H1 (cell line): ENCODE results near the gene ARID5B. TPM values are rescaled to one million over a fixed set of nuclear protein-coding genes. Genes with fewer than 3 reads are reported as not detected.

ENCODE experiments used
- CTCF ChIA-PET: fragments of 300-600 bp; sonication (Branson Sonifier 250); formaldehyde crosslinking; loops from one replicate; lab custom pipeline; 2021; ENCODE audit not compliant: partially characterized antibody; lab: Charles Lee
- POLR2A ChIA-PET: fragments of 300-600 bp; sonication (Branson Sonifier 250); formaldehyde crosslinking; loops from one replicate; lab custom pipeline; 2021; ENCODE audit warnings: inconsistent platforms; ENCODE audit not compliant: partially characterized antibody; lab: Charles Lee
- DNase-seq, 2 experiments: peaks; one replicate each; pipeline versions ENCODE4 v3.0.0 to v3.0.0-alpha.2; 2010 to 2022; ENCODE audit warnings: low spot score in 2 of 2, low read depth in 1 of 2, mixed read lengths in 1 of 2
- FAIRE-seq: peaks from 2 replicates; lab custom pipeline; 2011; peaks lifted over from hg19 to GRCh38; lab: Jason Lieb, UNC
- H2AFZ ChIP-seq: 2 replicates; pipeline ENCODE4 v1.8.1; 2012; ENCODE audit warnings: low read length, inconsistent platforms
- H2AK5ac ChIP-seq: 2 replicates; pipeline ENCODE4 v1.6.1; 2013; ENCODE audit warnings: low read depth, low read length
- H2BK120ac ChIP-seq: replicated peaks from 2 replicates; pipeline ENCODE3; 2013; ENCODE audit warnings: low read depth, low read length, inconsistent platforms
- H2BK12ac ChIP-seq: 2 replicates; pipeline ENCODE4 v1.6.1; 2013; ENCODE audit warnings: low read depth, low read length
- H2BK15ac ChIP-seq: 2 replicates; pipeline ENCODE4 v1.6.1; 2013; ENCODE audit warnings: low read length
- H2BK20ac ChIP-seq: 2 replicates; pipeline ENCODE4 v1.6.1; 2013; ENCODE audit warnings: low read length
- H2BK5ac ChIP-seq: 2 replicates; pipeline ENCODE4 v1.6.1; 2013; ENCODE audit warnings: low read depth, low read length
- H3K14ac ChIP-seq: 2 replicates; pipeline ENCODE4 v1.6.1; 2013; ENCODE audit warnings: inconsistent platforms; ENCODE audit not compliant: insufficient read length
- H3K18ac ChIP-seq: 2 replicates; pipeline ENCODE4 v1.6.1; 2013; ENCODE audit warnings: low read length; ENCODE audit errors: extremely low read depth
- H3K23ac ChIP-seq: 2 replicates; pipeline ENCODE4 v1.6.1; 2013; ENCODE audit warnings: inconsistent platforms; ENCODE audit not compliant: insufficient read length
- H3K23me2 ChIP-seq: 2 replicates; pipeline ENCODE4 v1.6.1; 2013; ENCODE audit warnings: low read depth, low read length
- H3K27ac ChIP-seq: 2 replicates; pipeline ENCODE4 v1.6.1; 2011; ENCODE audit warnings: low read depth, low read length, inconsistent platforms
- H3K27me3 ChIP-seq, 4 experiments: replicated peaks in 1 of 4; 1 replicate in 1 of 4; 2 replicates in 3 of 4; pipeline versions ENCODE4 v1.6.1 to v1.8.1; 2011 to 2013; ENCODE audit warnings: low read length in 3 of 4, mild to moderate bottlenecking in 3 of 4, inconsistent platforms in 2 of 4, mixed read lengths in 2 of 4, moderate library complexity in 1 of 4; ENCODE audit not compliant: control insufficient read depth in 3 of 4, insufficient read depth in 3 of 4; ENCODE audit errors: extremely low read depth in 1 of 4
- H3K36me3 ChIP-seq, 4 experiments: 2 replicates each; pipeline versions ENCODE4 v1.6.1 to v1.8.1; 2011 to 2013; ENCODE audit warnings: mild to moderate bottlenecking in 4 of 4, low read length in 3 of 4, moderate library complexity in 2 of 4, control low read depth in 1 of 4, inconsistent platforms in 1 of 4; ENCODE audit not compliant: insufficient read depth in 4 of 4, control insufficient read depth in 2 of 4
- H3K4ac ChIP-seq: replicated peaks from 2 replicates; pipeline ENCODE3; 2013; ENCODE audit warnings: low read length, low read depth, mixed read lengths, inconsistent platforms; ENCODE audit not compliant: insufficient read length
- H3K4me1 ChIP-seq, 4 experiments: replicated peaks in 1 of 4; 1 replicate in 1 of 4; 2 replicates in 3 of 4; pipeline versions ENCODE4 v1.6.1 to v1.8.1; 2011 to 2013; ENCODE audit warnings: low read length in 3 of 4, inconsistent platforms in 2 of 4, mixed read lengths in 1 of 4; ENCODE audit not compliant: insufficient read depth in 4 of 4, control insufficient read depth in 3 of 4
- H3K4me2 ChIP-seq, 2 experiments: 2 replicates each; pipeline versions ENCODE4 v1.6.1 to v1.8.1; 2011 to 2013; ENCODE audit warnings: low read depth in 2 of 2, low read length in 2 of 2, control low read depth in 1 of 2, inconsistent platforms in 1 of 2, mild to moderate bottlenecking in 1 of 2; ENCODE audit not compliant: insufficient read depth in 1 of 2
- H3K4me3 ChIP-seq, 4 experiments: fragments of 200-600, 300-600 bp in 1 of 4; sonication (generic), shearing (Covaris generic), sonication (Bioruptor Twin) in 1 of 4; 2 replicates each; pipeline versions ENCODE4 v1.5.1 to v1.8.1; 2011 to 2016; ENCODE audit warnings: low read length in 4 of 4, low read depth in 3 of 4, control low read depth in 2 of 4, inconsistent platforms in 2 of 4, mild to moderate bottlenecking in 2 of 4, mixed read lengths in 1 of 4, moderate library complexity in 1 of 4; ENCODE audit not compliant: insufficient read depth in 2 of 4; ENCODE audit errors: extremely low read depth in 1 of 4
- H3K56ac ChIP-seq: replicated peaks from 2 replicates; pipeline ENCODE3; 2013; ENCODE audit warnings: low read depth, mild to moderate bottlenecking, mixed read lengths, low read length, inconsistent platforms; ENCODE audit not compliant: insufficient read length
- H3K79me1 ChIP-seq: 2 replicates; pipeline ENCODE4 v1.6.1; 2013; ENCODE audit warnings: low read depth, low read length, control low read depth
- H3K79me2 ChIP-seq, 2 experiments: 2 replicates each; pipeline versions ENCODE4 v1.6.1 to v1.8.1; 2012 to 2013; ENCODE audit warnings: low read length in 2 of 2, mild to moderate bottlenecking in 2 of 2, inconsistent platforms in 1 of 2; ENCODE audit not compliant: insufficient read depth in 2 of 2, control insufficient read depth in 1 of 2
- H3K9ac ChIP-seq, 4 experiments: replicated peaks in 1 of 4; 1 replicate in 1 of 4; 2 replicates in 3 of 4; pipeline versions ENCODE4 v1.6.1 to v1.8.1; 2011 to 2013; ENCODE audit warnings: low read depth in 3 of 4, low read length in 3 of 4, control low read depth in 2 of 4, mild to moderate bottlenecking in 2 of 4, moderate library complexity in 2 of 4, inconsistent platforms in 1 of 4; ENCODE audit errors: extremely low read depth in 1 of 4
- H3K9me3 ChIP-seq, 2 experiments: 2 replicates each; pipeline versions ENCODE4 v1.6.1 to v1.8.1; 2012 to 2013; ENCODE audit warnings: mild to moderate bottlenecking in 2 of 2, moderate library complexity in 2 of 2, control low read depth in 1 of 2, inconsistent platforms in 1 of 2, low read depth in 1 of 2, low read length in 1 of 2, mixed read lengths in 1 of 2; ENCODE audit not compliant: insufficient read depth in 2 of 2
- H4K20me1 ChIP-seq, 2 experiments: replicated peaks in 1 of 2; 2 replicates each; pipeline versions ENCODE3 to v1.8.1; 2011 to 2013; ENCODE audit warnings: inconsistent platforms in 2 of 2, low read length in 2 of 2, mild to moderate bottlenecking in 1 of 2; ENCODE audit not compliant: insufficient read depth in 2 of 2, control insufficient read depth in 1 of 2
- H4K5ac ChIP-seq: 2 replicates; pipeline ENCODE4 v1.6.1; 2013; ENCODE audit warnings: low read length, low read depth, mixed read lengths, inconsistent platforms; ENCODE audit not compliant: insufficient read length
- H4K8ac ChIP-seq: 2 replicates; pipeline ENCODE4 v1.8.0; 2013; ENCODE audit warnings: mild to moderate bottlenecking, moderate library complexity, low read length, inconsistent platforms; ENCODE audit not compliant: insufficient read depth; ENCODE audit errors: extremely low read depth
- H4K91ac ChIP-seq: replicated peaks from 2 replicates; pipeline ENCODE3; 2013; ENCODE audit warnings: low read length, mixed read lengths, inconsistent platforms; ENCODE audit not compliant: insufficient read length
- ASH2L ChIP-seq: fragments of 200-600, 300-600 bp; sonication (generic); IDR thresholded peaks from one replicate; pipeline ENCODE4 v1.7.1; 2017; ENCODE audit warnings: low read length
- ATF2 ChIP-seq: IDR thresholded peaks from 2 replicates; pipeline ENCODE4 v1.6.1; 2012; ENCODE audit warnings: low read length, inconsistent platforms
- CBX8 ChIP-seq: fragments of 300-800, 300-1000 bp; sonication (generic); IDR thresholded peaks from 2 replicates; pipeline ENCODE4 v1.7.1; 2016; ENCODE audit warnings: low read depth, low read length, borderline replicate concordance
- GTF2F1 ChIP-seq: IDR thresholded peaks from 2 replicates; pipeline ENCODE4 v1.6.1; 2012; ENCODE audit warnings: low read depth, low read length, improper control_type of control experiment, borderline replicate concordance
- JUN ChIP-seq: IDR thresholded peaks from 2 replicates; pipeline ENCODE4 v1.6.1; 2011; ENCODE audit warnings: low read depth, mild to moderate bottlenecking, improper control_type of control experiment, low read length
- SP2 ChIP-seq: IDR thresholded peaks from 2 replicates; pipeline ENCODE4 v1.6.1; 2012; ENCODE audit warnings: mild to moderate bottlenecking, low read length, inconsistent platforms
- SP4 ChIP-seq: IDR thresholded peaks from 2 replicates; pipeline ENCODE4 v1.6.1; 2012; ENCODE audit warnings: low read length, inconsistent platforms
- TBP ChIP-seq: IDR thresholded peaks from 2 replicates; pipeline ENCODE4 v1.6.1; 2011; ENCODE audit warnings: low read depth, low read length, improper control_type of control experiment
- YY1 ChIP-seq: IDR thresholded peaks from 2 replicates; pipeline ENCODE4 v1.6.1; 2011; ENCODE audit warnings: low read depth, mild to moderate bottlenecking, low read length
- polyA plus RNA-seq, 7 experiments: library from polyadenylated mRNA; depleted of rRNA in 3 of 7; stranded (reverse) in 5 of 7; unstranded in 2 of 7; fragments of >200 nt in 5 of 7; fragments of 200-250 nt in 2 of 7; gene quantifications; 1 replicate in 5 of 7; 2 replicates in 1 of 7; 4 replicates in 1 of 7; pipeline versions ENCODE4 v1.2.1 to v1.2.3, GENCODE V29; 2011 to 2013; ENCODE audit warnings: missing spikeins in 2 of 7, mixed read lengths in 2 of 7
- total RNA-seq: library from RNA; stranded (reverse); fragmentation: NEBNext Ultra II Directional; extraction: Animal tissue kit (Norgen Biotek cat#: 25700); gene quantifications from 2 replicates; pipeline ENCODE4 v1.2.1, GENCODE V29; 2021

ARID5B gene
- total and polyA plus RNA-seq, 2 of the 8 experiments (the other 6 are each of a cell fraction or from before 2014, with no cell fraction given) = 0.21 to 1.1 TPM

DNA sequence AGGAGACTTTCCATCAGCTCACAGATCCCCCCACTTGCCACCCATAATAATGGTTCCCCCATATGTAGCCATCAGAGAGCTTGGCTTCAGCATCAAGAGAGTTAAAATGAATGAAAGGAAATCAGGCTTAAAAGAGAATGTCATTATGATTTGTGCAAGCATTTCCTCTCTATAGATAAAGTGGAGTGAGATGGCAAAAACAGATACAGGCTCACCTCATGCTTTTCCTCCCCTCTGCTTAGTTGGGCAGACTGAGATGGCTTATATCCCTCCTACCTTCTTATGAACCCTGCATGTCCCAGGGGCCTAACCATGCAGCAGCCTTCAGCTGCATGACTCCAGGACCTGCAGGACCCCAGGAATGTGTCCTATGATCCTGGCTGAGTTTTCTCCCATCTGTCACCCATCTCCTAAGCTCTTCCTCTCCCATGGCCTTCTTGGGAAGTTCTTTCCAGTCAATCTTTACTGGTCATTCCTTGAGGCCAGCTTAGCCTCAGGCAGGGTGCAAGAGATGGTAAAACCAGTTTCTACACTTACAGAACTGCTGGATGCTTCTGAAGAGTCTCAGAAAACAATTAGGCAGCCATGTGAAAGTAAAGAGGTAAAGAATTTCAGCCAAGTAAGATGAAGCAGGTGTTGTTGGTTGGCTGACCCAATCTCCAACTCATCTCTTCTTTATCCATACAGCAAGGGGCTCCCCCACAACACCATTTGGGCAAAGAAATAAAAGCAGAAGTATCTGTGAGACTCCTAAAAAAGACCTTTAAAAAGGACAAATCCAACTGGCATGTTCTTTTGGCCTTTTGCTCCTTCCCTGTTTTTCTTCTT, 207.5 kb downstream of the ARID5B start:
- Histone ChIP-seq H3K23me2 (no peaks in the 10 kb centered on the region), H3K56ac (no peak overlapping the region), H3K79me1 (no peaks in the 10 kb centered on the region), H3K23ac (no peak overlapping the region), H3K4me2 (no peak overlapping the region), H3K4ac (no peak overlapping the region), H2BK12ac (no peak overlapping the region), H2BK120ac (no peak overlapping the region), H4K5ac (no peak overlapping the region), H4K8ac (no peak overlapping the region), H2AK5ac (no peak overlapping the region), H3K14ac (no peak overlapping the region), H4K91ac (no peak overlapping the region), H3K9me3 (no peaks in the 10 kb centered on the region), H3K9ac (no peak overlapping the region; a peak in 1 of 7 replicates), H2BK20ac (no peak overlapping the region), H2AFZ (no peak overlapping the region), H2BK15ac (no peak overlapping the region), H3K4me1 (0 out of 7 replicates have a peak, but pooled peaks cover 0 to 2% (median 0%) of the 10 kb centered on the region in 4 experiments), H3K27ac (no peak overlapping the region), H3K4me3 (no peak overlapping the region), H3K79me2 (no peaks in the 10 kb centered on the region), H4K20me1 (no peaks in the 10 kb centered on the region), H3K36me3 (no peaks in the 10 kb centered on the region), H3K27me3 (no peaks in the 10 kb centered on the region), H3K18ac (no peak overlapping the region), H2BK5ac (no peak overlapping the region)
- ChIA-PET CTCF (no interaction called here), POLR2A (no interaction called here)
- FAIRE-seq (no peak), DNase-seq (no peak)
- TF ChIP-seq YY1 (no peak), SP4 (no peak), JUN (no peak), CBX8 (no peak), GTF2F1 (no peak), TBP (no peak), SP2 (no peak), ATF2 (no peak), ASH2L (no peak)
